TTC549 (cell line): ENCODE results near the gene PACS2.
"Not testable (repeated sequence)": the region's sequence is repeated elsewhere in the genome, so short reads cannot be mapped to it uniquely, and the experiment has no call there.

Experiments used
- FAIRE-seq: peaks from 2 replicates; lab custom pipeline; 2012; peaks lifted over from hg19 to GRCh38; lab: Jason Lieb, UNC

PACS2 gene

DNA sequence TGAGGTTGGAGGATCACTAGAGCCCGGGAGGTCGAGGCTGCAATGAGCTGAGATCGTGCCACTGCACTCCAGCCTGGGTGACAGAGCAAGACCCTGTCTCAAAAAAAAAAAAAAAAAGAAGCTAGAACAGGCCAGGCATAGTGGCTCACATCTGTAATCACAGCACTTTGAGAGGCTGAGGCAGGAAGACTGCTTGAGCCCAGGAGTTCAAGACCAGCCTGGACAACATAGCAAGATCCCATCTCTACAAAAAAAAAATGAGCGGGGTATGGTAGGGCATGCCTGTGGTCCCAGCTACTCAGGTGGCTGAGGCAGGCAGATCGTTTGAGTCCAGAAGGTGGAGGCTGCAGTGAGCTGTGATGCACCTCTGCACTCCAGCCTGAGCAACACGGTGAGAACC, 25.6 kb upstream of the PACS2 start:
- FAIRE-seq, result not testable (repeated sequence)

DNA sequence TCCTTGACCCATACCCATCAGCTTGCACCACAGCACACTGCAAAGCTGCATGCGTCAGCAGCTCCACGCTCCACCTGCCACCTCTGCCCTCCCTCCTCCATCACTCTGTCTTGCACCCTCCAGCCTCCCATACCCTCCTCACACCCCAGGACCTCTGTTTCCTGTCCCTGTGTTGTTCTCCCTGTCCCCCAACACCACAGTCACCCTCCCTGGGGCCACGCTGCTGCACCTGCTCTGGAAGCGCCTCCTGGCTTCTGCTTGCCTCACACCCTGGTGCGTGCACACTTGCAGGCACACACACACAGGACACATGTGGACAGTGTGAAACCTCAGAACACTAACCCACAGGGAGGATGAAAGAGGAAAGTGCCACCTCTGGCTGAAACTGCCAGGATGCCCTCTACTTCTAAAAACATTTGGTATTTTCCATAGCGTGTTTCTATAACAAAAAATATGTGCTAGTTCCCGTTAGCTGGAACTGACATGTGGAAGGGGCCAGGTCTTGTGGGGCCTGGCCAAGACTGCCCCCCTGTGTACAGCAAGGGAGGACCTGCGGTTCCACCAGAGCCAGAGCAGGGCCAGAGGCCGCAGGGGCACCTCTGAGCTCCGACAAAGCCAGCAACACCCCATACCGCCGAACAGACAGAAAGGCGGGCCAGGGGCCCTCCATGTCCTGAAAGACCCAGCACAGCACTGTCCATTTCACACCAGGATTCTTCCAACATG, 23.8 kb upstream of the PACS2 start:
- FAIRE-seq, result no peak

DNA sequence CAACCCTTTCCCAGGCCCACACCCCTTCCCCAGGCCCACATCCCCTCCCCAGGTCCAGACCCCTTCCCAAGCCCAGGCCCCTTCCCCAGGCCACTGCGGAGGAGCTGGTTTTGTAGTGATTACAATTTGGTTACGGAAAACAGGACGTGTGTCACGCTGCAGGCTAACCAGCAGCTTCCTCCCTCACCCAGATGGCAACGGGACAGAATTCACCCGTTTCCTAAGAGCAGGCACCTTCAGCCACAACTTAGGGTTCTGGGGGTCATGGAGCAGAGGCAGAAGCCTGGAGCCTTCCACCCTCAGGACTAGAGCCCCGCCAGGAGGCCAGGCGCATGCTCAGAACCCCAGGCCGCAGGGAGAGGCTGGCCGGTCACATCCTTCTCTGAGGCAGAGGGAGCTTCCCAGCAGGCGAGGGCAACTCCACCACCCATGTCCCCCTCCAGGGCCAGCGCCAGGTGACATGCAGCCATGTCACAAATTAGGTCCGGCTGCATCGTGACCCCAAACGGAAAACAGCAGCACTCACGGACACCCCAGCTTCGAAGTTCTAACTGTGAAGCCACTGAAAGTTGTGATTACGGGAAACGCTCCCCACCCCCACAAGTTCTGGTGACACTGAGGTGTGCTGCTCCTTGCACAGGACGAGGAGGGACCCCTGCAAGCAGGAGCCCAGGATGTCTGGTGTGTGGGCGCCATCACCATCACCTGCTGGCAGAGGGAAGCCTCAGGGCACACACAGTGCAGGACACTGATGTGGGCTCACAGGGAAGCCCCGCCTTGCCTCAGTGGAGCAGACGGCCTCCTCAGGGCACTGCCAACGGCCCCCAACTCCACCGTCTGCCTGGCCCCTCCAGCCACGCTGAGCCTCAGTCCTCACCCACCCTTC, 21.5 kb upstream of the PACS2 start:
- no peak for FAIRE-seq

DNA sequence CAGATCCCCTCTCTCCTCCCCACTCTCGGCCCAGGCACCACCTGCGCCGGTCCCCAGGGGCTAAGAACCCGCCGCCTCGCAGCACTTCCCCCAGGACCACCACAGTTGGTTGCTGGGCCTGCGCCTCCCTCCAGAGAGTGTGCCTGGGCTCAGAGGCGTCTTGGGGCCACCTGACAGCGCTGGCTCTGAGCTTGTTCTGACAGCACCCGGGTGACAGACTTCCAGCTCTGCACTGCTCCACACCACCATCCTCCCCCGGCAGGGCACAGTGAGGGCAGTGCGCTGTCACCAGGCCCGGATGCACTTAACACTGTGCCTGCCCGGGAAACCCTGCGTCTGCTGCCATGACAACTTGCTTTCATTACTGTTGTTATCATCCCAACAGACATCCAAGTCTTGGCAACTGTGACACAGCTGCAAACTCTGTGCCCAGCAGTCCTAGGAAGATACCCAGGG, 20.4 kb upstream of the PACS2 start:
- no peak for FAIRE-seq

DNA sequence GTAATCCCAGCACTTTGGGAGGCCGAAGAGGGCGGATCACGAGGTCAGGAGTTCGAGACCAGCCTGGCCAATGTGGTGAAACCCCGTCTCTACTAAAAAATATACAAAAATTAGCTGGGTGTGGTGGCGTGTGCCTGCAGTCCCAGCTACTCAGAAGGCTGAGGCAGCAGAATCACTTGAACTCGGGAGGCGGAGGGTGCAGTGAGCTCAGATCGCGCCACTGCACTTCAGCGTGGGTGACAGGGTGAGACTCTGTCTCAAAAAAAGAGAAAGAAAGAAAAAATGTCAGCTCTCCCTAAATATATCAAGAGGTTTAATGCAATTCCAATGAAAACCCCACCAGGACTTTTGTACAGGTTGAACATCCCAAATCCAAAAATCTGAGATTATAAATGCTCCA, 17.2 kb upstream of the PACS2 start:
- FAIRE-seq, result not testable (repeated sequence)

DNA sequence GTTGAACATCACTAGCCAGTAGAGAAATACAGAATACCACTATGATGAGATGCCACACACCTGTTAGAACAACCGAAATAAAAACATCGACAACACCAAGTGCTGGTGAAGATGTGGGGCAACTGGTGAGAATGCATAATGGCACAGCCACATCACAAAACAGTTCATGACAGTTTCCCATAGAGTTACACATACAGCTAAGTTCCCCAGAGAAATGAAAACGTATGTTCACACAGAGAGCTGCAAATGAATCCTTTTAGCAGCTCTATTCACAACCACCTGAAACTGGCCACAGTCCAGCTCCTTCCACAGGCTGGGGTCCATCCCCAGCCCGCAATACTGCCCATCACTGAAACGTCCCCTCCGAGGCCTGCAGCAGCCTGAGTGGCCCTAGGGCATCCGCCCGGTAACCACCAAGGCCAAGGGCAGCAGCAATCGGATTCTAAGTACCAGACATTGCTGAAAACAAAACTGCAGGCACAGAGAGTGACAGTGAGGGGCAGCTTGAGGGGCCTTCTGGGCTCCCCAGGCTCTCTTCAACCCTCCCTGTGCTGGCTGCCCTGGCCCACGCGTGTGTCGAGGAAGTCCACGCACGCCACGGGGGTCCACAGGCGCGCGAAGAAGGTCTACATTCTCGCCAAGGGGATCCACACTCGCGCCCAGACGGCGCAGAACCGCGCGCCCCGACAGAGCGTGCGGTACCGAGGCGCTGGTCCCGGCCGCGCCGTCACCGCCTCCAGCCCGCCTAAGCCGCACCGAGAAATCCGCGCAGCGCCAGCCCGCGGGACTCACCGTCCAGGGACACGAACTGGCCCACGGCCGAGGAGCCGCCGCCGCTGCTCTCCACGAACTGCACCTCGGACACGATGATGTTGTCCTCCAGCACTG, 14.7 kb upstream of the PACS2 start:
- no peak for FAIRE-seq

DNA sequence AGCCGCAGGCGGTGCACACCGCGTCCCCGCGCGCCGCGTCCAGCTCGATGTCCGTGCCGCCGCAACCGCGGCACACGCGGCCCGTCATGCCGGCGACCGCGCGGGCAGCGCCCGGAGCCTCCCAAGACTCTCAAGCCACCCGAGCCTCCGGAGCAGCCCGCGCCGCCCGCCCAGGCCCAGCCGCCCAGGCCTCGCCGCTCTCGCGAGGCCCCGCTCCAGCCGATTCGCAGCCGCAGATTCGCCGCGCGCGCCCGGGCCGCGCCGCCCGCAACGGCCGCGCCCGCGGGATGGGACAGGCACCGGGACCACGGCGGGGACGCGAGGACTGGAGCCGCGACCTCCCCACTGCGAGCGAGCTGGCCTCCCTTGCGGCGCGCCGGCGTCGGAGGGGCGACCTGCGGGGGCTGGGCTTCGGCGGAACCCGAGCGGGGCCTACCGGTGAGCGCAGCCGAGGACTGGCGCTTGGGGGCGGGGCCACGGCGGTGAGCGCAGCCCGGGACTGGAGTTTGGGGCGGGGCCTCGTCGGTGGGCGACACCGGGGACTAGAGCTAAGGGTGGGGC, 13.9 kb upstream of the PACS2 start, which contains the start of gene BRF1:
Gene BRF1, minus strand, starts transcription at position 460 of the 561 bp plus-strand sequence. Its CDS starts 372 bp downstream, at position 88.
- FAIRE-seq, result no peak

DNA sequence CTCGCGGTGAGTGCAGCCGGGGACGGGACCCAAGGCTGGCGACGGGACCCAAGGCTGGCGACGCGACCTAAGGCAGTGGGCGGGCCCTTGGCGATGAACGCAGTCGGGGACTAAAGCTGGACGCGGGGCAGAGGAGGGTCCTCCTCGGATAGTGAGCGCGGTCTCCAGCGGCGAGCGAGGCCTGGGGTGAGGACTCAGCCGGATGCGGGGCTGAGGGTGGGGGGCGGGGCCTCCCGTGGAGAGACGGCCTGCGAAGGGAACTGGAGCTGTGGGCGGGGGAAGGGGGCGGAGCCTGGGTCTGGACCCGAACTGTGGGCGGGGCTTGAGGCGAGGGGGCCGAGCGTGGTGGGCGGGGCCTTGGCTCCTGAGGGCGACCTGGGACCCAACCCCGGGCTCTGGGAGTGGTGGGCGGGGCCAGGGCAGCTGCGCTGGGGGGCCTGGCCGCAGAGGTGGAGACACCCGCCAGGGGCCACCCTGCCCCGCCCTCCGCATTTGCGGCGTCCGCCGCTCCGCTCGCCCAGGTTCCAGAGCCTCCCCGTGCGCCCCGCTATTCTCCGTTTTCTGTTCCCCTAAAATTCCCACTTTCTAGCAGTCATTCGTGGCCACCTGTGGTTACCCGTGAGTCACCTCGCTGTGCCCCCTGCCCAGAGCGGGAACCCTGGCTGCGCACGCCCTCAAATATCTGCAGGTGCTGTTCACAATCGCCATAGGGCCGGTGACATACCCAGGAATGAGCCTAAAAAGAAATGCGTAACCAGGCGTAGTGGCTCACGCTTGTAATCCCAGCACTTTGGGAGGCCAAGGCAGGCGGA, 13.2 kb upstream of the PACS2 start:
- no peak for FAIRE-seq

DNA sequence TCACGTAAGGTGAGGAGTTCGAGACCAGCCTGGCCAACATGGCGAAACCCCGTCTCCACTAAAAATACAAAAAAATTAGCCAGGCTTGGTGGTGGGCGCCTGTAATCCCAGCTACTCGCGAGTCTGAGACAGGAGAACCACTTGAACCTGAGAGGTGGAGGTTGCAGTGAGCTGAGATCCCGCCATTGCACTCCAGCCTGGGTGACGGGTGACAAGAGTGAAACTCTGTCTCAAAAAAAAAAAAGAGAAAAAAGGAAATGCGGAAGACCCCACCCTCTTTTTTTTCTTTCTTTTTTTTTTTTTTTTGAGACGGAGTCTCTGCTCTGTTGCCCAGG, 12.7 kb upstream of the PACS2 start:
- FAIRE-seq, result not testable (repeated sequence)

DNA sequence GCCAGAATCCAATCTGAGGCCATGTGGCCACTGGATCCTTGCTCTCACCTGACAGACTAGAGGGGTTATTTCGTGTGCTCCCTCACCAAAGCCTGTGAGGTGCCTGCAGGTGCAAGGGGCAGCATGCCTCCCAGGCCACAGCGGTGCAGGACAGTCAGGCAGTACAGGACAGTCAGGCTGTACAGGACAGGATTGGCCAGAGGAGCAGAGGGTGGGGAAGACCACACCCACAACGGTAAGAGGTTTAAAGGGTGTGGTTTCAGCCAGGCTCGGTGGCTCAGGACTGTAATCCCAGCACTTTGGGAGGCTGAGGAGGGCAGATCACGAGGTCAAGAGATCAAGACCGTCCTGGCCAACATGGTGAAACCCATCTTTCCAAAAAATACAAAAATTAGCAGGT, 10.6 kb upstream of the PACS2 start:
- FAIRE-seq, result no peak

DNA sequence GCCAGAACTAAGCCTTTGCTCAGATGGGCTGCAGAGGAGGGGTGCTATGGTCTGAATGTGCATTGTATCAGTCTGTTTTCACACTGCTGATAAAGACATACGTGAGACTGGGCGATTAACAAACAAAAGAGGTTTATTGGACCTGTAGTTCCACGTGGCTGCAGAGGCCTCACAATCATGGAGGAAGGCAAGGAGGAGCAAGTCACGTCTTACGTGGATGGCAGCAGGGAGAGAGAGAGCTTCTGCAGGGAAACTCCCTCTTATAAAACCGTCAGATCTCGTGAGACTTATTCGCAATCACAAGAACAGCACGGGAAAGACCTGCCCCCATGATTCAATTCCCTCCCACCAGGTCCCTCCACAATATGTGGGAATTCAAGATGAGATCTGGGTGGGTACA, 10.0 kb upstream of the PACS2 start:
- no peak for FAIRE-seq

DNA sequence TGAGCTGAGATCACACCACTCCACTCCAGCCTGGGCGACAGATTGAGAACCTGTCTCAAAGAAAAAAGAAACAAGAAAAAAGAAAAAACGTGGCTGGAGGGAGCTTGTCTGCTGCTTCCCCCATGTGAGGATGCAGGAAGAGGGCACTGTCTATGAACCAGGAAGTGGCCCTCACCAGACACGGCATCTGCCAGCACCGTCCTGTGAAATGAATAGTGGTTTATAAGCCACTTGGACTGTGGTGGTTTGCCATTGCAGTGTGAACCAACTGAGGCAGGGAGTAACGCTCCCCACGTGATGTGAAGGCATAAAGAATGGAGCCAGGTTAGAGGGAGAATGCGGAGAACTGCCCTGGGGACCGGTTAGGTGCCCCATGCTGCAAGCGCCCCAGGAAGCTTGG, 9.2 kb upstream of the PACS2 start:
- no peak for FAIRE-seq

DNA sequence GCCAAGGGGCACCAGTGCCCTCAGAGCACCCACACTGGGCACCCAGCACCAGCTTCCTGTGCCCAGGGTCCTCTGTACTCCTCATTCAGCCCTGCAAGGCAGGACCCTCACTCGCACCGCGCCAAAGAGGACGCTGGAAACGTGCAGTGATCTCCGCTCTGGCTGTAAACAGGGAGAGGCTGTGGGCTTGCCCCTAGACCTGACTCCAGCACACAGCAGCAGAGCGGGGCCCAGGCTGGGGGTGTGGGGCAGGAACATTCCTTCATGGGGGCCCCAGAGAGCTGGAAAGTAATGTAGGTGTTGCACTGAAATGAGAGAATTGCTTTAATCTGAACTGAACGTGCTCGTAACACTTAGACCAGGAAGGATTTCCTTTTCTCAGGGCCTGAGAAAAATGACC, 8.8 kb upstream of the PACS2 start:
- FAIRE-seq, result no peak

DNA sequence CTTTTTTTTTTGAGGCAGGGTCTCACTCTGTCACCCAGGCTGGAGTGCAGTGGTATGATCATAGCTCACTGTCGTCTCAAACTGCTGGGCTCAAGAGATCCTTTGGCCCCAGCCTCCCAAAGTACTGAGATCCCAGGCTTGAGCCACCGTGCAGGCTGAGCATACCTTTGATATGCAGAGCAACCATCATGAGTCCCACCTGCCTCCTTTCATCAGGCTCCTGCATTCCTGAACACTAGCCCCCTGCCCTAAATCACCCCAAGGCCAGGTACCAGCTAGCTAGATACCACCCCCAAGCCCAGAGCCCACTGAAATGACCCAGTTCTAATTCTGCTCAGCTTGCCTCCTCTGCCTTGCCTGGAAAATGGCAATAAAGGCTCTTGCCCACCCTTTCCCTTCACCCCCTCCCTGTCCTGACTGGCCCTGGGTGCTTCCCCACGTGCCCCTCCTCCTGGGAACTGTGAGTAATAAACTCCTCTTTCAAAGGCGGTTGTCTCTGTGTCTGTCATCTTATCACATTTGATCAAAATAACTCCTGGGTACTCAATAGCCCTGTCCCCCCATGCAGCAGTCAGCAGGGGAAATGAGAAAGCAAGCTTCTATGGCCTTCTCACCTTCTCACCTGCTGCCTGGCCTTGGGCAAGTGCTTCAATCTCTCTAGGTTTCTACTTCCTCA, 7.4 kb upstream of the PACS2 start:
- no peak for FAIRE-seq

DNA sequence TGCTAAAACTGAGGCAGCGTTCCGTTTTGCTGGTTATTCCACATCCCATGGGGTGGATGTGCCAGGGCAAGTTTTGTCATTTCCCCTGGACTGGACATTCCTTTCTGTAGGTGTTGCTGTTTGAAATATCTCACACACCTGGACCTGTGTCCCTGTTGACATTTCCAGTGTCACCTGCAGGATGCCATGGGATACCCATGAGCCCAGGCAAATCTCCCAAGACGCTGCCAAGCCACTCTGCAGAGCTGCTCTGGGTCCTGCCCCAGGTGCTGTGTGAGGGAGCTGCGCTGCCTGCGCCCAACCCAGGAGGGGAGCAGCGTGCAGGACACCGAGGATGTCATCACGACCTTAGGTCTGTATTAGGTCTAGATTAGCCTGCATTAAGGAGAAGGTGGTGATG, 5.2 kb upstream of the PACS2 start:
- no peak for FAIRE-seq

DNA sequence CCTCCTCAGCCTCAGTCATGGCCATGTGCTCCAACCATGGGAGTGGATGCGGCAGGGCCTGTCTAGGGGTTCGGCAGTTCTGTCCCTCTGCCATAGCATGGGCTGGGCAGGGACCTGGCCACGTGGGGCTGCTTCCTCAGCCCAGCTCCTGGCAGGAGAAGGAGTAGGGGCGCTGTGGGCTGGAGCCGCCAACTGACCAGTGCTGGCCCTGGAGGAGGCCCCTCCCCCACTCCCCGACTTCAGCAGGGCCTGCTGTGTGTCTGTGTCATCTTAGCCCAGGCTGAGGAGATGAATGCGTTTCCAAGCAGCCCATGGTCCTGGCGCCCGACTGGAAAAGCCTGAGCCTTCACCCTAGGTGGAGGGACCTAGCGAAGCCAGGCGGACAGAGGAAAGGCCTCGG, 2.7 kb upstream of the PACS2 start:
- FAIRE-seq, result no peak

DNA sequence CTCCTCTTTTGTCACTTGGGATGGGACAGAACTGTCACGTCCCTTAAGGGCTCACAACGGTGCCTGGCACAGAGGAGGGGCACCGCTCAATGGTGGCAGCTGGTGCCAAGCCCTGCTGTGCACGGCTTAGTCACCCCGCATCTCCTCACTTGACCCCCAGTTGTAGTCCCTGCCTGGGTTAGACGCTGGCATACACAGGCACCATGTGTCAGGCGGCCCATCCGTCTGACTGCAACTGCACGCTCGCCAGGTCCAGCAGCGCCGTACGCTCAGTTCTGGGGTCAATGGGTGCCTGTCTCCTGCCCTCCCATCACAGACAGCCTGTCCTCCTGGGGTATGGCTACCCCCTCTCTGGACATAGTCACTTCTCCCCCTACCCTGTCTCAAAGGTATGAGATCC, 1.6 kb upstream of the PACS2 start:
- no peak for FAIRE-seq

DNA sequence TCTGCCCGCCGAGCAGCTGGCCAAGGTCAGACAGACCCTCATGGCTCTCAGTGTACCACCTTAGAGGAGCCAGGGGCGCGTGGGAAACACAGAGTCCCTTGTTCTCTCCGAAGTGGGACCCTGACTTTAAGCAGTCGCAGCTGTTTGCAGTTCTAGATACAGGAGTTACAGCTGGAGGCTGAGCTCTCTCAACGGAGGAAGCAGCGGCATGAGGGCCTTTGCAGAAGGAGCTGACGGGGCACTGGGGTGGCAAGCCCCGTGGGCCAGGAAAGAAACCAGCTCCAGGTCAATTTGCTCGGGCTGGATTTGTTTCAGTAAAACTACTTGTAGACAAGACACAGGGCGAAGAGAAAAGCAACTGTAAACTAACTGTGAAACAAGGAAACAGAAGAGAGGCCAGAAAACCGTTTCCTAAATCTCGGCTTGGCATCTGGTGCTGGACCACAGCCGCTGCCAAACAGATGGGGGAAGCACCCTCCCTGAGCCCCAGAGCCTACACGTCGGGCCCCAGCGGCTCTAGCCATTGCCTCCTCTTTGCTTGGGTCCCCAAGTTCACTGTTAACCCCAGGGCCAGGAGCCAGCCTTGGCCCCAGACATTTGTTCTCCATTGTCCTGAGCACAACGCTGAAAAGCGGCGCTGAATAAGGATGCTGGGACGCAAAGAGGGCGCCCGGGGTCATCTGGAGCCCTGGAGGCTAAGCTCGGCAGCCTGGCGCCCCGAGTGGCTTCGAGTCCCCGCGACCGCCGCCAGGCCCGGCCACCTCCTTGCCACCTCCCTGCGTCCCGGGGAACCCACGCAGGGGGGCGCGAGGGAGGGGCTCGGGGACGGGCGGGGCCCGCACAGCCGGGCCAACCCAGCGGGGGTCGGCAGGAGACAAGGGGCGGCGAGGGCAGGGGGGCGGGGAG, 914 bp upstream of the PACS2 start:
- no peak for FAIRE-seq

DNA sequence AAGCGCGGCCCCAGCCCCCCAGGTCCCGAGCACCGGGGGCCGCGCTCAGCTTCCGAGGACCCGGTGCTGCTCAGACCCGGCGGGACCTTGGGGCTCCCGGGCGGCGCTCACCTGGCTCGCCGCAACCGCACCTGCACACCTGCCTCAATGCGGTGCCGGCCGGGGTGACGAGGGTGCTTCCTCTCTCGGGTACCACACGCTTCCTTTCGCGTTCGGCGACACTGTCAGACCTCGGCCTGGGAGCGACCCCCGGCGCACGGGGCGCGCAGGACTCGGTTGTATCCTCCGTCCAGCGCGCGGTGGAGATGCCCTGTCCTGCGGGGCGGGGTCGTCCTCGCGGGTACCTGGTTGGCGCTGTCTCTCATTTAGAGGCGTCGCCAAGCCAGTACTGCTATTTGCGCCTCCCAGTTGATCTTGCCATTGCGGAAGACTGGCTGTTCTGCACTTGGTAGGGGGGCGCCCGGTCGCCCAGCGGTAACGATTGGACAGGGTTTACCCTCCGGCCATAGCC, 718 bp downstream of the PACS2 start:
- FAIRE-seq, result no peak
